ENCODE data around the gene KCNIP2.
A peak's percentile ranks its signal among the peaks of the same experiment; 100 is the strongest.

Gene KCNIP2
- total RNA-seq: 0.53 to 5.5 (median 1.4) reads per million in 17 experiments

DNA sequence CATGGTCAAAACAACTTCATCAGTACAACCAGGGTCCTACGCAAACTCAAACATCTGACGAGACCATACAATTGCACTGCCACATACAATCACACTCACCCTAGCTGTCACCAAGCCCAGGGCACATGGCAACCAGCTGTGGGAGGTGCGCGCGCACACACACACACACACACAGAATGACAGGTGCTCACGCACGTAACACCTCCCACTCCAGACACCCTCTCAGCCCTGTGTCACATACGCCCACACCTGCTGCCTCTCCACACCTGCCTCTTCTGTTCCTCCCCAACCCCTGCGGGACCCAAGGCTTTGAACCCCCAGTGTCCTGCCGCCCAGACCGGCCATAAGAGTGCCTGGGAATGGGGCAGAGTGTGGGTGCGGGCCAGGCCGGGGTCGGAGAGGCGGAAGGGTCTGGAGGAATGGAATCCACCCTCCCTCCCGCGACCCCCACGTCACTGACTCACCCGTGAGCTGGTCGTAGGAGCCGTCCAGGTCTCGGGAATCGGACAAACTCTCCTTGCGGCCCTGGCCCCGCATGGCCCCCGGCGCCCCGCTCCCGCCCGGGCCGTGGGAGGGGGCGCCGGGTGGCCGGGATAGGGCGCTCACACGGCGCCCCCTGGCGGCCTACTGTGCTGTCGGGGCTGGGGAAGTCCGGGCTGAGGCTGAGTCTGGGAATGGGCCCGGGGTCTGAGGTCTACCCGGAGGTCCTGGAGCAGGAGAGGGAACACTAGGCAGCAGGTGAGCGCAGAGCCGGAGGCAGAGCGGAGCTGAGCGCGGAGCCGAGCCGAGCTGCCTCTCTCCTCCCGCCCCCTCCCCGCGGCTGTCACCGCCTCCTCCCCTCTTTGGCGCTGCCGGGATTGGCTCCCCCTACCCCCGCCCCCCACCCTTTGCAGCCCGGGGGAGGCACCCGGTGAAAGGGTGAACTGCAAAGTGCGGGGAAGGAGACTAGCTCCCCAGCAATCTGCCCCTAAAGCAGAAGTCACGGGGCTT, at the start of gene KCNIP2:
Gene KCNIP2, minus strand, starts transcription at position 769 of the 990 bp plus-strand sequence. Its CDS starts 232 bp downstream, at position 537.
- peak; percentile 44 to 74 (median 52) for DNase-seq

DNA sequence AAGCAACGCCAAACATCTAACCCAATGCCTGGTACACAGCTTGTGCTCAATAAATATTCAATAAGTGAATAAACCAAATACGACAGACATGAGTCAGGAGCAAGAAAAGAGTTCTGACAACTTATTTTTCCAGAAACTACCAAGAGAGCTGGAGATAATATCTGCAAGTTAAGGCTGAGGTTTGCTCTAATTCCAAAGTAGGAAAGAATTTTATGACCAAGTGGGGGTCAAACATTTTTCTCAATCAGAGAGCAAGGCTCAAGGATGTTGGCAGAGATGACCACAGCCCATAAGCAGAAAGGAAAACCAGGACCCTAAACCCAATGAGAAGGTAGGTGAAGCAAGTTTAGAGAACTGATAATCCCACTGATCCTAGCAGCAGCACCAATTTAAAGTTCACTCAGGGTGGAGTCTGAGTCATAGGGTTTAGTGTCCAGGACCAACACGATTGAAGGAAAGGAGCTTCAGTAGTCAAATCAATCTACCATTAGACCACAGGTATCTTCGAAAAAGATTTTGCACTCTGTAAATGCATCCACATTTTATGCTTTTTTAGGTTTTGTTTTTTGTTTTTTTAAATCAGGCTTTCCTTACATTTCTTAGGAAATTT, 49.3 kb upstream of the KCNIP2 start:
- no peak for DNase-seq

- peak; percentile 77 to 88 (median 84) for DNase-seq
Measured at GRCh38 chr10:101889256-101890210, 45.9 kb upstream of the KCNIP2 start.

DNA sequence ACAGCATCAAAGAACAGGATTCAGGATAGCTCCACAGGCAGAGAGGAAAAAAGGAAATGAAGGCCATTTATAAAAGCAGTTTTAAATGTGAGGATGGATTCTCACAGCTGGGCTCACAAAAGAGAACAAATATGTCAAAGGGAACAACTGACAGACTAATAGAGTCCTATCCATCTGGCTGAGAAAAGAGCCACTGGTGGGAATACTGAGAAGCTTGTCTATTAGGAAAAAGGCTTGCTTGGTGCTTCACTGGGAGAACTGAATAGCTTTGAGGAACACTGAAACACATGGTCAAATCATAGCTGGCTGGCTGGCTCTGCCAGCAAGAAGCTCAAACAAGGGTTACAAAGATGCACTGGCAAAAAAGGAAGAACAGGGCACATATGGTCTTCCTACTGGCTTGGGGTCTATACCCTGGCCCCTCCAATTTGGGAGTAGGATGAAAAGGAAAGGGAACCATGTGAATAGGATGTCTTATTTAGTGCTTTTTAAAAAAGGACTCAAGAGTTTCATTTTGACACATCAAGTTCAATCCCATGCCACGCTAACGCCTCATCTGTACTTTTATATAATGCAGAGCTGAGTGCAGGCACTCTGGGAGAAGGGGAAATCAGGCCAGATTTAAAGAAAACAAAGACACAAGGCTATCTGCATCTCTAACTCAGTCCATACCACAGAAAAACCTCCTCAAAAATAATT, 44.8 kb upstream of the KCNIP2 start:
- no peak for DNase-seq

GRCh38 chr10:101887775-101888174, 44.2 kb upstream of the KCNIP2 start:
- no peak for DNase-seq

DNA sequence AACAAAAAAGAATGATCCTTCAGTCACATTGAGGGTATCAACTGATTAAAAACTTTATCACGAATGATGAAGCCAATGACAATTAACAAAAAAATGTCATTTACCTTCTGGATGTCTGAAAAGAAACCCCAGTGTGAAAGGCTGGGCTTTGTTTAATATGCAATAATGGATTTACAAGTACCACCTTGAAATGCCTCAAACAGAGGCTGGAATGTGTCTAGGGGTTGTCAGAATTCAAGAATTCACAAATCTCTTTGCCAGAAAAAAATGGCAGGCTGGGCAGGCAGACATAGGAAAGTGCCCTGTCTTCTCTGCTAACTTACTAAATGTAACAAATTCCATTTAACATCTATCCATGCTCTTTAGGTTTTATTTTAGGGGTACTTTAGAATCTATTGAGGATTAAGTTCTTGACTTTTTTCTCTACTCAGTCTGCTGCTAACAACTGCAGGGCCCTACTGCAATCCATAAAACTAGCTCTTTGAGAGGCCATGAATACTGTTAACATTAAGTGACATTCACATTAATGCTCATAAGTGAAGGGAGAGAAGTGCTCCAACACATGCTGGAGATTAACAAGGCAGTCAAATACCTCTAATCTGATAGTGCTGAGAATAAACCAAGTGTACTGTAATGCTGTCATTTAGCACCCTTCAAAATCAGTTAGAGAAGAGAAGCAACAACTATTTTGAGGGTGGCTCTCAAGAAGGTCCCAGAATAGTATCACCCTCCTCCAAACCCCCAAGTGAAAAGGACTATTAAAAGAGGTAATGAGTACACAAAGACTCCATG, 43.1 kb upstream of the KCNIP2 start:
- no peak for DNase-seq

GRCh38 chr10:101881036-101881774, 37.6 kb upstream of the KCNIP2 start:
- DNase-seq: no peak

GRCh38 chr10:101880232-101880573, 36.6 kb upstream of the KCNIP2 start:
- no peak for DNase-seq

GRCh38 chr10:101879456-101880231, 36.0 kb upstream of the KCNIP2 start:
- DNase-seq: peak in 3 of 4 experiments; percentile 7 to 30 (median 17)

- DNase-seq: no peak
Measured at GRCh38 chr10:101878869-101879268, 35.3 kb upstream of the KCNIP2 start.

DNA sequence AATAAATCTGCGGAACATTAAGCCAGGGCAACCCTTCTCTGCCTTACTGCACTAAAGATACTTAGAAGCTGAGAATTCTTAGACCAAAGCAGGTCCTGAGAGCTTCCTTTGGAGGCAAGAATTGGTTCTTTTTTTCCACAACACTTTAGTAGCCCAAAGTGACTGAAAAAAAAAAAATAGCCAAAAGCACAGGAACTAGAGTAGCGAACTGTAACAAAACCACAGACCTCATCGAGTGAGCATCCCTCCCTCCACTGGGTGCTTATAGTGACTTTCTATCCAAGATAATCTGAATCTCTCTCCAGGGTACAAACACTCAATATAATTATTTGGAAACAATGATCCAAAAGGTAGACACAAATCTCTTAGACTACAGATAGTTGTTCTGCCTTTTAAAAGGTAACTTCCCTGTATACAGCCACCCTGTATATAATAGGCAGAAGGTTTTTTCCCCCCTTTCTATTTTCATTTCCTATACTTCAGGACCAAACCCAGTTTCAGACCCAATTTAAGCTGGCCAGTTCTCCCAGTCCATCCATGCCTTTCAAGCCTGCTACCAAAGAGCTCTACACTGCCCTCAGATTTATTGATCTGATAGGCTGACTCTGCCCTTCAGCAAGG, 31.6 kb upstream of the KCNIP2 start:
- DNase-seq: no peak

- no peak for DNase-seq
Measured at GRCh38 chr10:101874252-101874651, 30.7 kb upstream of the KCNIP2 start.

DNA sequence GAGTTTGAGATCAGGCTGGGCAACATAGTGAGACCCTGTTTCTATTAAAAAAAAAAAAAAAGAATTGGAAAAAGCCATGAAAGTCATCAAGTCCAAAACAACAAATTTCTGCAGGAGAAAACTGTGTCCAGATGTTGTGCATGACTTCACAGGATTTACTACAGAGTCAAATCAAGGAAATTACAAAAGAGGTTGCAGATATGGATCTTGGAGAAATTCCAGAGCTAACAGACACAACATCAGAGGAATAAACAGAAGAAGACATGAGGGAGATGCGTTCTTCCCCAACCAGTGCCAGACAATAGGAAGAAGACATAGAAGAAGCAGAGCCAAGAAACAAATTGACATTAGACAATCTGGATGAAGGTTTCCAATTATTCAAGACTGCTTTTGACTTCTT, 24.3 kb upstream of the KCNIP2 start:
- DNase-seq: no peak

DNA sequence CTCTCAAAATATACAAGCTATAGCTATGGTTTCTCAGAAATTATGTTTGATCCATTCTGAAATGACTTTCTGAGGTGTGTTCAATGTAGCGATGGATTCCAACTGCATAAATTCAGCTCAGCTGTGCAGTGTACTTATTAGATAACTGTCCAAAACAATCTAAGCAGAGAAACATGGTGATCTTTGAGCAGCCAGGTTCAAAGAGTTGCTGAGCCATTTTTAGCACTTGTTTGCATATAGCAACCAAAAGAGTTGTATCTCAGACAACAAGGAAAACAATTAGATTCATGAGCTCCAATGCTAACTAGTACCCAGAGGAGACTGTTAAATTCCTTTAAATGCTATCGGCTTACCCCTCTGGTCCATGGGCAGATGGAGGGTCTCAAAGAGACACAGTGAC, 15.9 kb upstream of the KCNIP2 start:
- DNase-seq: no peak

DNA sequence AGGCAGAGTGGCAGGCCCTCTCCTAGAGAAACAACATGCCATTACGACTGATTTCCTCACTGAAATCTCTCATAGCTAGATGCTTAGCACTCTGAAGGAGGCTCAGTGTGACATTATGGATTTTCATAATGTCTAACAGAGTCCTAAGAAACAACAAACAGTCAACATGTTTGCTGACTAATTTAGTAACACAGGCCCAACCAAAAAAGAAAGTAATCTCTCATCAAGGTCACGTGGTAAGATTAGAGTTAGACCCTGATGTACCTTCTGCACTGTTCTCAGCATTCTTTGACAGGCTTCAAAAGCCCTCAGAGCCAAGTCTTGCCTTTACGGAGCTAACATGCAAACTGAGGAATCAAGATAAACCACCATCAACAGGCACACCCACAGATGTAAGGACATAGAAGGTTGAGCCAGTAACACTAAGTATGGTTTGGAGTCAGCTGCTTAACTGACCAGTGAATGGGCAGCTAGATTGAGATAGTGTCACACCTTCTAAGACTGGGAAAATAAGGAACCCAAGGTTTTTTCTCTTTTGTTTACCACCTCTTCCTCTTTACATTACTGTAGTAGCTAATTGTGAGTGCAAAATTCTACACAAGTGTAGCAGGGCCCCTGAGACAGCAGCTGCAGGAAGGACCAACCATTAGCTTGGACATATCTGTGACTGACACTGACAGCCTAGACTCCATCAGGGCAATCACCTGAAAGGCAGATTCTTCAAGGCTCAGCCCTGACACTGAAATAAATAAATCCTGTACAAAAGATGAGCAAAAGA, 15.3 kb upstream of the KCNIP2 start:
- DNase-seq: peak in 3 of 4 experiments; percentile 17 to 42 (median 26)

DNA sequence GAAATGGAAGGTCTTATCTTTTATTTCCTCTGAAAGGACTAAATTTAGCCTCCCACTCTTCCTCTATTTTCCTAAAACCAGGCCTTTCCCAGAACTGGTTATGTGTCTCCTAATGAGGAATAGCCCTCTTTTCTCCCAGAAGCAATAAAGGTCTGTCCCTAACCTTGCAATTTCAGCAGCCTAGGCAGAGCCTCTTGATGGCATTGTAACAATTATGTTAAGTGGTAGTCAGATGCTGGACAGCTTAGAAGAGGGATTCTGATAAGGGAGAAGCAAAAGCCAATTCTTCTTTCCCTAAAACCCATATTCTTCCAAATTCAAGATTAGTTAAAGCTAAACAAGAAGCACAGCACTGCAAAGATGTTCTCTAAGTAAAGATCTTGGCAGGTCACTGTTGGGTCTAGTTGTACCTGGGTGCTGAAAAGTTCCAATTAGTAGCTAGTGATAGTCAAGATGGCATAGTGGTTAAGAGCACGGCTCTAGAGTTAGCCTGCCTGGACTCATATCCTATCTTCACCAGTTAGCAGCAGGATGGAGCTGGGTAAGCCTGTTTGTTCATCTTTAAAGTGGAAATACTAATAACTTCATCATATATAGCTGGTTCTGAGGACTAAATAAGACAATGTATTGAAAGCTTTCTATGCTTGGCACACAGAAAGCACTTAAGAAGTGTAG, 14.3 kb upstream of the KCNIP2 start:
- DNase-seq: no peak

DNA sequence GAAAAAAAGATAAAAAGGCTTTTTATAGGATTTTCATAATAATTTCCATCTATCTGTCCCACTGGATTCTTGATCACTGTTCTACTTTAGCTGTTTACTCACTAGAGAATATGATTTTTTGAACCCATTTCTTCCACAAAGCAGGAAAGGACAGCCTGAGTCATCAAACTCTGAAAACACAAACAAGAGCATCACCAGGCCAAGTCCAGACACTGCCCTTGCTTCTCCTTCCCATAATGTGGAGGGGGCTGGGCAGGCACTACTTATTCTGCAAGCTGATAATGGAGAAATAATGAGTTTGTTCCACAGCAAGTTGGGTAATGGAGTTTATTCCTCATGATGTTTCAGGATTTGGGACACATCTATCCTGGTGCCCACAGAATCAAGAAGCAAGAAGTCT, 13.0 kb upstream of the KCNIP2 start:
- DNase-seq: peak; percentile 19 to 63 (median 58)

Data from suppressor macrophage (primary cell).